Subcutaneous abdominal adipose tissue (tissue), 5 donors: ENCODE data around the gene RALGAPB.

ENCODE experiments used
- H3K27ac ChIP-seq: one replicate; pipeline ENCODE4 v1.7.0; 2013; ENCODE audit warnings: low read depth, mild to moderate bottlenecking, inconsistent platforms, low read length, moderate library complexity
- H3K27me3 ChIP-seq, 5 donors: one replicate each; pipeline ENCODE4 v1.7.0; 2013; ENCODE audit warnings: low read length in 5 of 5, inconsistent platforms in 1 of 5; ENCODE audit not compliant: control insufficient read depth in 5 of 5, insufficient read depth in 4 of 5
- H3K36me3 ChIP-seq, 5 donors: one replicate each; pipeline ENCODE4 v1.7.0; 2013; ENCODE audit warnings: low read length in 5 of 5; ENCODE audit not compliant: control insufficient read depth in 5 of 5, insufficient read depth in 5 of 5
- H3K4me1 ChIP-seq, 5 donors: one replicate each; pipeline ENCODE4 v1.7.0; 2013; ENCODE audit warnings: low read length in 5 of 5, mild to moderate bottlenecking in 3 of 5, moderate library complexity in 1 of 5; ENCODE audit not compliant: control insufficient read depth in 5 of 5, insufficient read depth in 5 of 5
- H3K4me3 ChIP-seq, 5 donors: one replicate each; pipeline ENCODE4 v1.7.0; 2013; ENCODE audit warnings: low read length in 5 of 5, low read depth in 1 of 5
- H3K9ac ChIP-seq, 5 donors: one replicate each; pipeline ENCODE4 v1.7.0; 2013; ENCODE audit warnings: low read length in 5 of 5, mild to moderate bottlenecking in 4 of 5, moderate library complexity in 3 of 5
- H3K9me3 ChIP-seq, 5 donors: one replicate each; pipeline ENCODE4 v1.7.0; 2013; ENCODE audit warnings: low read length in 5 of 5; ENCODE audit not compliant: control insufficient read depth in 5 of 5
- donor health status: healthy.
- donor health status: healthy.
- donor health status: healthy.
- donor health status: healthy.
- donor health status: healthy.

The RALGAPB gene

DNA sequence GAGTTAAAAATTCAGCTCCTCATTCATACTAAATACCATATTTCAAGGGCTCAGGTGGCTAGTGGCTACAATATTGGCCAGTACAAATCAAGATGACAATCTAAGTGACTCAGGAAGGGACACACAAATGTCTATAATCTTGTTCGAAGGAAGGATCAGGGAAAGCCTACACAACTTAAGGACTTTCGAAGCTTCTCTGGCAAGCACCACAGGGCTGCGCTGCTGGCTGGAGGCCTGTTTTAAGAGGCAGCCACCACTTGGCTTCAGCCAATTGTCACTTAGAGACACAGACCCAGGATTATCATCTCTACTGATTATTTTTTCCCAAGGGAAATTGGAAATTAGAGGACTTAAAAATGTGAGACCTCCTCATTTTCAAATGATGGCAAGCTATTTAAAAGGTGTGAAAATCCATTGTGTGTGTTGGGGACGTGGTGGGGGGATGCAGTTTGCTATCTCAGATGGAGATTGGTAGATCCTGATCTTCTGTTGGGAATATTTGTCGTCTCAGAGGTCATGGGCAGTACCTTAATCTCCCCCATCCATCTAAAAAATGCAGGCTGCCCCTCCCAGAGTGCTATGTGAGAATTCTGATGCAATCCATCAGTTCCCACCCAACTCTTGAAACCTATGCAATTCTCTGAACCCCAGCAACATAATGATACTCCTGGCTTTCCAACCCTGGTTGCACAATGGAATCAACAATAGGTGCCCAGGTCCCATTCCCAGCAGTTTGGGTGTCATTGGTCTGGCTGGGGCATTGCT lies 140.3 kb downstream of the RALGAPB start:
- peaks cover 11 to 24% (median 17%) of the 10 kb centered on the region in 5 donors for H3K27me3 ChIP-seq
- H3K9ac ChIP-seq = no peak overlapping the region
- H3K4me3 ChIP-seq = no peak overlapping the region
- peaks cover 0 to 4% (median 0%) of the 10 kb centered on the region in 5 donors for H3K9me3 ChIP-seq
- no peaks in the 10 kb centered on the region for H3K36me3 ChIP-seq
- H3K27ac ChIP-seq = no peak overlapping the region
- no peaks in the 10 kb centered on the region for H3K4me1 ChIP-seq

DNA sequence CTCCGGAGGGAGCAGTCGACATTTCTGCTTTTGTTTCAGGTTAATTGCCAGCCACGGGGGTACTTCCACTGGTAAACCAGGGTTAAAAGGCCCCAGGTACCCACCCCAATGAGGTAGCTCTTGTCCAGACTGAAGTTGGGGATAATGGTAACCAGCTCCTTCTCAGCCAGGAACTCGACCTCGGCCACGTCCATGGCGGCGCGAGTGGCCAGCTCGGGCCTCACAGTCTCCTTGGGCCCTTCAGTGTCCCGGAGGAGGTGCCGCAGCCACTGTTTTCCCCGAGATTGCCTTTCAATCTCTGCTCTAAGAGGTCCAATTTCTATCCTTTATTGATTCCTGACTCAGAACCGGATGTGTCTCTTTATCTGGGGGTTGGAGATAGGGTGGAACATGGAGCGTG lies 142.6 kb downstream of the RALGAPB start:
- peaks cover 11 to 25% (median 20%) of the 10 kb centered on the region in 5 donors for H3K27me3 ChIP-seq
- H3K9me3 ChIP-seq = no peaks in the 10 kb centered on the region
- no peaks in the 10 kb centered on the region for H3K4me1 ChIP-seq
- H3K9ac ChIP-seq = no peak overlapping the region
- H3K4me3 ChIP-seq = no peak overlapping the region
- no peak overlapping the region for H3K27ac ChIP-seq
- H3K36me3 ChIP-seq = no peaks in the 10 kb centered on the region

DNA sequence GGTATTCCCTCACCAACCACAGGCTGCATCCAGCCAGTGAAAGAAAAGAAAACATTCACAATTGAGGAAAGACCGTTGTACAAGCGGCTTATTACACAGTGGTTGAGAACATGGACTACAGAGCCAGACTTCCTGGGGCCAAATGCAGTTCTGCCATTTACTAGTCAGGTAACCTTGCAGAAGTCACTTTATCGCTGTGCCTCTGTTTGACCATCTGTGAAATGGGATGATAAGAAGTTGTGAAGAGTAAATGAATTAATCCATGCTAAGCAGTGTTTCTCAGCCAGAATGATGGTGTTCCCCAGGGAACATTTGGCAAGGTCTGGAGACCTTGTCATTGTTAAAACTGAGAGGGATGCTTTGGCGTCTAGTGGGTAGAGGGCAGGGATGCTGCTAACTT lies 143.8 kb downstream of the RALGAPB start:
- Histone ChIP-seq H3K27me3 (peaks cover 11 to 25% (median 20%) of the 10 kb centered on the region in 5 donors), H3K9me3 (no peaks in the 10 kb centered on the region)

DNA sequence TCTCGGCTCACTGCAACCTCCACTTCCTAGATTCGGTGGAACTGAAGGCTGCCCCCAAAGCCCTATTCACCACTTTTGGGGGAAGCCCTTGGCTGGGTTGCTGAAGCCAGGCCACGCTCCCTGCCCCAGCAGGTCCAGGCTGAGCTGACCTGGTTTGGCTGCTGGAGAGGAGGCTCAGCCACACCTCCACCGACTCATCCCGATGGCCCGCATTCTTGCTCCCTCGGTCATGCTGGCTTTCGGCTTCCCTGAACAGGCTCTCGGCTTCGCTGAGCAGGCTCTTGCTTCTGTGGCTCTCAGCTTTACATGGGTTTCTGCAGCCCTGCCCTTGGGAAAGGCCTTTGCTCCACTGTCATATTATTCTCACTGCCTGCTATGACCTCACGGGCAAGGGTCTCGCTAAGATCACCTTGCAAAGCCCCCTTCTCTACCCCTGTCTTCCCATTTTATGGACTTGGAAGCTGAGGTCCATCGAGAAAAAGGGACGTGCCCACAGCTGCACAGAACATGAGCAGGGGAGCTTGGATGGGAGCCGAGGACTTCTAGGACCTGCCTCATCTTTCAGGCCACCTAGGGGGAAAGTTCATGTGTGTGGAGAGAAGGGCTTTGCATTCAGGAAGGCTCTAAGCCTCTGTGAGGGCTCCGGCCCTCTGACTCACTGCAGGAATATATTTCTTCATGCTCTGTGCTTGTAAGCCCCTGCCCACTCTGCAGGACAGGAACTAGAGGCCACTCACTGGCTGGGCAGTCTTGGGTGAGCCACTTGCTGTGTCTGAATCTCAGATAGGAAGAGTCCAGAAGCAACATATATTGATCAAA lies 144.6 kb downstream of the RALGAPB start:
- Histone ChIP-seq H3K27ac (no peak overlapping the region), H3K4me1 (no peaks in the 10 kb centered on the region), H3K36me3 (no peaks in the 10 kb centered on the region), H3K9ac (no peak overlapping the region), H3K27me3 (peaks cover 11 to 25% (median 20%) of the 10 kb centered on the region in 5 donors), H3K9me3 (no peaks in the 10 kb centered on the region), H3K4me3 (no peak overlapping the region)

More for the DNA sequence above, 143.8 kb downstream of the RALGAPB start:
- Histone ChIP-seq H3K9ac (no peak overlapping the region), H3K36me3 (no peaks in the 10 kb centered on the region), H3K4me3 (no peak overlapping the region), H3K27ac (no peak overlapping the region), H3K4me1 (no peaks in the 10 kb centered on the region)

DNA sequence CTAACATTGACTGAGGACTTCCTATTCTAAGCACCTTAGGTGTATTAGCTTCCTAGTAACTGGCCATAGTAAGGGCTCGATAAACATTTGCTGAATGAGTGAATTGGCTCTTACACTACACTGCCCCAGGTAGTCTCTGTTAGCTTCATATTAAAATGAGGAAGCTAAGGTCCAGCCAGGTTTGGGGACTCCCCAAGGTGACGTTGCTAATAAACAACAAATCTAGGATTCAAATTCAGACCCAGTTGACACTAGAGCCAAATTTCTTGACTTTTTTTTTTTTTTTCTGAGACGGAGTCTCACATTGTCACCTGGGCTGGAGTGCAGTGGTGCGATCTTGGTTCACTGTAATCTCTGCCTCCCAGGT lies 145.2 kb downstream of the RALGAPB start:
- H3K4me3 ChIP-seq = no peak overlapping the region
- peaks cover 11 to 30% (median 20%) of the 10 kb centered on the region in 5 donors for H3K27me3 ChIP-seq
- no peak overlapping the region for H3K9ac ChIP-seq
- H3K9me3 ChIP-seq = no peaks in the 10 kb centered on the region
- H3K4me1 ChIP-seq = no peaks in the 10 kb centered on the region
- H3K36me3 ChIP-seq = no peaks in the 10 kb centered on the region
- no peak overlapping the region for H3K27ac ChIP-seq

DNA sequence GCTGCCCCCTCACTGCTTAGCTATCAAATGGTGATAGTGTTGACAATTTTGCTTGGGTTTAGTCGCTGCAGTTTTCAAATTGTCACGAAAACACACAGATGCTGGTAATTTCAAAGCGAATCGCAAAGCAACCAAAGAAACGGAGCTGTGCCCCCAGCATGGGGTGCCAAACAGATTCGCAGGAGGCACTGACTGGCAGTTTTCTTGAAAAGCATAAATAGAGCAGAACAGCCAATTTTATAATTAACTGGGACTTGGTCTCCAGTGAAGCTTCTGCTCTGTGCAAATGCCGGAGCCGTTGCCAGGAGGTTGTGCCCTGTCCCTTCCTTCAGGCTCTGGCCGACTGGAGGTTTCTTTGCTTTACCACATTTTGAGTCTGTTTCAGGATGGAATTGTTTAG lies 147.8 kb downstream of the RALGAPB start:
- H3K9ac ChIP-seq = no peak overlapping the region
- no peak overlapping the region for H3K27ac ChIP-seq
- no peaks in the 10 kb centered on the region for H3K36me3 ChIP-seq
- peaks cover 0 to 12% (median 7%) of the 10 kb centered on the region in 5 donors for H3K9me3 ChIP-seq
- H3K4me1 ChIP-seq = no peaks in the 10 kb centered on the region
- peaks cover 9 to 25% (median 19%) of the 10 kb centered on the region in 5 donors for H3K27me3 ChIP-seq
- H3K4me3 ChIP-seq = no peak overlapping the region

DNA sequence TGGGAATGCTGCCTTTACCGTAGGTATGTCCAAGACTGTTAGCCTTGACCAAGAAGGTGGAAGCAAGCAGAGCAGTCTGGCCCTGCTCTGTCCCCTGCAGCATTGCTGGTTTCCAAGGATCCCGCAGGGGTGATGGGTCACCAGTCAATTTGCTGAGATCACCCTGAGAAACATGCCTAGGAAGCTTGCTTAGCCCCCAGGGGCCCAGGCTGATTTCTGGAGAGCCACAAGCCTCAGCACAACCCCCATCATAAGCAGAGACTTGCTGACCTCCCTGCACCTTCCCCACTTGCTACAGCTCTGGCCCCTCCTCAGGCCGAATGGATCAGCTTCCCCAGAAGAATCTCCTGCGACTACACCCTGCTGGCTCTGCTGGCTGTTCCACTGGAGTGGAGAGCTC lies 150.4 kb downstream of the RALGAPB start:
- Histone ChIP-seq H3K4me1 (no peaks in the 10 kb centered on the region), H3K27me3 (peaks cover 0 to 8% (median 7%) of the 10 kb centered on the region in 5 donors), H3K27ac (no peak overlapping the region), H3K4me3 (no peak overlapping the region), H3K9me3 (peaks cover 0 to 12% (median 7%) of the 10 kb centered on the region in 5 donors), H3K9ac (no peak overlapping the region), H3K36me3 (no peaks in the 10 kb centered on the region)

DNA sequence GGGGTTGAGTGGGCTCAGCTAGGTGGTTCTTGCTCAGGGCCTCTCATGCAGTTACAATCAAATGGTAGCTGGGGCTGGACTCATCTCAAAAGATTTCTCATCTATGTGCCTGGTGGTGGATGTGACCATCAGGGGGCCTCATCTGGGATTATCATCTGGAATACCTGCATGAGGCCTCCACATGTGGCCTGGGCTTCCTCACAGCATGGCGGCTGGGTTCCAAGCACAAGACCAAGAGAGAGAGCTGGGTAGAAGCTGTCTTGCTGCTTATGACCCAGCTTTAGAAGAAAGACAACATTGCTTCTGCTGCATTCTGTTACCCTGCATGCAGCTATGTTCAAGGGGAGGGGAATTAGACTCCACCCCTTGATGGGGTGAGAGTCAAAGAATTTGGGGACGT lies 151.4 kb downstream of the RALGAPB start:
- Histone ChIP-seq H3K27ac (no peak overlapping the region), H3K9ac (no peak overlapping the region), H3K4me1 (no peaks in the 10 kb centered on the region), H3K36me3 (no peaks in the 10 kb centered on the region), H3K4me3 (no peak overlapping the region), H3K27me3 (peaks cover 0 to 9% (median 4%) of the 10 kb centered on the region in 5 donors), H3K9me3 (peaks cover 0 to 12% (median 7%) of the 10 kb centered on the region in 5 donors)

DNA sequence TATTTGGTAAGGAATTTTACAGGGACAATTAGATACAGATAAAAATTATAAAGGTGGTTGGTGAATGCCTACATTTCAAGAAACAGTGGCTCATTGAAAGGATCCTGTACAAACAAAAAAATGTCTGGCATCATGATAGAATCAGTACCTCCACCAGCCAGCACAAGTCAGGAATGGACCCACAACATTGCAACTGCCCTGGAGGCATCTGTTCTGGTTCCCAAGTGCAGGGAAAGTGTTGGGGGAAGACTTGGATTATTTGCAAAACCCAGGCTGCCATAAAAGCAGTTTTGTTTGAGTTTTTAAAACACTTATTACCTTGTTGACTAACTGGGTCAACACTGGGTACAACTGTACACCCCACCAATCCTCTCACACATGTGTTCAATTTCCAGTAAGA lies 153.3 kb downstream of the RALGAPB start:
- Histone ChIP-seq H3K4me1 (no peaks in the 10 kb centered on the region), H3K27ac (no peak overlapping the region), H3K9me3 (peaks cover 0 to 12% (median 7%) of the 10 kb centered on the region in 5 donors), H3K9ac (no peak overlapping the region), H3K27me3 (peaks cover 0 to 5% (median 3%) of the 10 kb centered on the region in 5 donors), H3K36me3 (no peaks in the 10 kb centered on the region), H3K4me3 (no peak overlapping the region)
